IMR-90 (cell line): ENCODE data around the gene PLCH1.

Experiments
- BHLHE40 ChIP-seq: fragments of 150-350 bp; IDR thresholded peaks from 2 replicates; pipeline ENCODE4 v1.6.1; 2016; ENCODE audit warnings: mild to moderate bottlenecking, low read depth, low read length
- CHD1 ChIP-seq: IDR thresholded peaks from 2 replicates; pipeline ENCODE4 v1.6.1; 2012; ENCODE audit warnings: low read depth, low read length, improper control_type of control experiment
- CTCF ChIP-seq: conservative IDR thresholded peaks from 2 replicates; pipeline ENCODE4 v1.5.1; 2012; ENCODE audit warnings: mild to moderate bottlenecking, low read depth, low read length, improper control_type of control experiment
- FOS ChIP-seq: fragments of 150-350 bp; IDR thresholded peaks from 2 replicates; pipeline ENCODE4 v1.6.1; 2016; ENCODE audit warnings: low read depth, low read length
- MAFK ChIP-seq: IDR thresholded peaks from 2 replicates; pipeline ENCODE4 v1.6.1; 2012; ENCODE audit warnings: low read depth, low read length, improper control_type of control experiment
- MAZ ChIP-seq: IDR thresholded peaks from 2 replicates; pipeline ENCODE4 v1.6.1; 2012; ENCODE audit warnings: low read depth, mild to moderate bottlenecking, low read length, improper control_type of control experiment, moderate library complexity, borderline replicate concordance
- MXI1 ChIP-seq: IDR thresholded peaks from 2 replicates; pipeline ENCODE4 v1.6.1; 2012; ENCODE audit warnings: low read depth, mild to moderate bottlenecking, low read length, moderate library complexity, borderline replicate concordance
- POLR2A ChIP-seq: IDR thresholded peaks from 2 replicates; pipeline ENCODE4 v1.6.1; 2012; ENCODE audit warnings: mild to moderate bottlenecking, low read depth, low read length
- RAD21 ChIP-seq: IDR thresholded peaks from 2 replicates; pipeline ENCODE4 v1.6.1; 2012; ENCODE audit warnings: low read length, improper control_type of control experiment
- RCOR1 ChIP-seq: IDR thresholded peaks from 2 replicates; pipeline ENCODE4 v1.6.1; 2012; ENCODE audit warnings: mild to moderate bottlenecking, low read length, improper control_type of control experiment; ENCODE audit not compliant: insufficient replicate concordance
- USF2 ChIP-seq: fragments of 150-350 bp; IDR thresholded peaks from 2 replicates; pipeline ENCODE4 v1.6.1; 2017; ENCODE audit warnings: mild to moderate bottlenecking, antibody characterized with exemption, low read length, low read depth

- no peak for TF ChIP-seq CTCF
- TF ChIP-seq POLR2A = no peak
- TF ChIP-seq MXI1 = no peak
- no peak for TF ChIP-seq FOS
- TF ChIP-seq BHLHE40 = no peak
- TF ChIP-seq MAFK = no peak
- TF ChIP-seq RAD21 = no peak
- no peak for TF ChIP-seq MAZ
- TF ChIP-seq RCOR1 = no peak
- no peak for TF ChIP-seq USF2
- no peak for TF ChIP-seq CHD1
Measured at GRCh38 chr3:155334914-155335723, 409.8 kb downstream of the PLCH1 start.
